HEK293 (cell line): ENCODE results near the gene KRI1.

Experiments used
- CTCF ChIP-seq: fragments of 450-650 bp; formaldehyde crosslinking; IDR thresholded peaks from 2 replicates; pipeline ENCODE4 v1.5.1; 2016; ENCODE audit warnings: missing biosample characterization, missing genetic modification characterization
- SETDB1 ChIP-seq: IDR thresholded peaks from one replicate; pipeline ENCODE4 v1.6.1; 2017; ENCODE audit warnings: mild to moderate bottlenecking, low read length, moderate library complexity, mixed read lengths; ENCODE audit not compliant: insufficient read length
- ZNF174 ChIP-seq: fragments of 450-650 bp; formaldehyde crosslinking; IDR thresholded peaks from 2 replicates; pipeline ENCODE4 v1.5.0; 2017; ENCODE audit warnings: missing biosample characterization, mild to moderate bottlenecking, missing genetic modification characterization

GRCh38 chr19:10601999-10602329, 36.2 kb upstream of the KRI1 start:
- TF ChIP-seq SETDB1: no peak
- no peak for TF ChIP-seq CTCF (tag by site-specific recombination)
- TF ChIP-seq ZNF174: no peak
